Measurements from ENCODE around the gene GTF3C1.

Gene GTF3C1

GRCh38 chr16:27498031-27498825, 51.5 kb downstream of the GTF3C1 start:
- Histone ChIP-seq H3K27me3 (ENCODE audit: insufficient read depth, insufficient read length) (no peaks in the 10 kb centered on the region), H3K4me1 (ENCODE audit: insufficient read depth, insufficient read length) (no peaks in the 10 kb centered on the region), H3K9me3 (ENCODE audit: insufficient read depth, low read length) (no peaks in the 10 kb centered on the region), H3K4me3 (ENCODE audit: insufficient read length, low read depth) (no peak overlapping the region), H3K9ac (ENCODE audit: insufficient read length, low read depth) (no peak overlapping the region), H3K36me3 (ENCODE audit: insufficient read depth, insufficient read length, low read length) (peaks cover 95% of the 10 kb centered on the region)
- no peak for DNase-seq (ENCODE audit: low read depth, low spot score)
- TF ChIP-seq ZNF274 (IDR thresholded peaks at IDR 0.05; ENCODE audit: low read depth, low read length): no peak
- no peak for TF ChIP-seq SUZ12 (IDR thresholded peaks at IDR 0.05; ENCODE audit: extremely low read depth, insufficient read depth, insufficient read length)
- TF ChIP-seq YY1 (IDR thresholded peaks at IDR 0.05; ENCODE audit: insufficient read depth, insufficient read length): no peak

- H3K9me3 ChIP-seq (ENCODE audit: insufficient read depth, low read length): no peaks in the 10 kb centered on the region
- no peak for DNase-seq (ENCODE audit: low read depth, low spot score)
- peaks cover 96% of the 10 kb centered on the region for H3K36me3 ChIP-seq (ENCODE audit: insufficient read depth, insufficient read length, low read length)
- H3K4me1 ChIP-seq (ENCODE audit: insufficient read depth, insufficient read length): no peaks in the 10 kb centered on the region
- no peak overlapping the region for H3K9ac ChIP-seq (ENCODE audit: insufficient read length, low read depth)
- no peak overlapping the region for H3K4me3 ChIP-seq (ENCODE audit: insufficient read length, low read depth)
- H3K27me3 ChIP-seq (ENCODE audit: insufficient read depth, insufficient read length): no peaks in the 10 kb centered on the region
- no peak for TF ChIP-seq SUZ12 (IDR thresholded peaks at IDR 0.05; ENCODE audit: extremely low read depth, insufficient read depth, insufficient read length)
Observed at GRCh38 chr16:27495191-27495590, 54.5 kb downstream of the GTF3C1 start.

- Histone ChIP-seq H3K9me3 (ENCODE audit: insufficient read depth, low read length) (no peaks in the 10 kb centered on the region), H3K9ac (ENCODE audit: insufficient read length, low read depth) (no peak overlapping the region), H3K27me3 (ENCODE audit: insufficient read depth, insufficient read length) (no peaks in the 10 kb centered on the region), H3K4me3 (ENCODE audit: insufficient read length, low read depth) (no peak overlapping the region), H3K4me1 (ENCODE audit: insufficient read depth, insufficient read length) (no peaks in the 10 kb centered on the region), H3K36me3 (ENCODE audit: insufficient read depth, insufficient read length, low read length) (peaks cover 96% of the 10 kb centered on the region)
- DNase-seq (ENCODE audit: low read depth, low spot score): no peak
- TF ChIP-seq ZNF274 (IDR thresholded peaks at IDR 0.05; ENCODE audit: low read depth, low read length) (no peak), YY1 (IDR thresholded peaks at IDR 0.05; ENCODE audit: insufficient read depth, insufficient read length) (no peak), SUZ12 (IDR thresholded peaks at IDR 0.05; ENCODE audit: extremely low read depth, insufficient read depth, insufficient read length) (no peak)
Observed at GRCh38 chr16:27492588-27492979, 57.1 kb downstream of the GTF3C1 start.

GRCh38 chr16:27491894-27492587, 57.7 kb downstream of the GTF3C1 start:
- no peak overlapping the region for H3K9ac ChIP-seq (ENCODE audit: insufficient read length, low read depth)
- DNase-seq (ENCODE audit: low read depth, low spot score): no peak
- no peak overlapping the region for H3K4me3 ChIP-seq (ENCODE audit: insufficient read length, low read depth)
- no peaks in the 10 kb centered on the region for H3K27me3 ChIP-seq (ENCODE audit: insufficient read depth, insufficient read length)
- TF ChIP-seq YY1 (IDR thresholded peaks at IDR 0.05; ENCODE audit: insufficient read depth, insufficient read length) (no peak), SUZ12 (IDR thresholded peaks at IDR 0.05; ENCODE audit: extremely low read depth, insufficient read depth, insufficient read length) (no peak), ZNF274 (IDR thresholded peaks at IDR 0.05; ENCODE audit: low read depth, low read length) (no peak)
- peaks cover 96% of the 10 kb centered on the region for H3K36me3 ChIP-seq (ENCODE audit: insufficient read depth, insufficient read length, low read length)
- H3K4me1 ChIP-seq (ENCODE audit: insufficient read depth, insufficient read length): no peaks in the 10 kb centered on the region
- H3K9me3 ChIP-seq (ENCODE audit: insufficient read depth, low read length): no peaks in the 10 kb centered on the region

GRCh38 chr16:27489906-27490305, 59.8 kb downstream of the GTF3C1 start:
- no peaks in the 10 kb centered on the region for H3K27me3 ChIP-seq (ENCODE audit: insufficient read depth, insufficient read length)
- no peak for DNase-seq (ENCODE audit: low read depth, low spot score)
- no peak overlapping the region for H3K4me3 ChIP-seq (ENCODE audit: insufficient read length, low read depth)
- H3K9me3 ChIP-seq (ENCODE audit: insufficient read depth, low read length): no peaks in the 10 kb centered on the region
- H3K36me3 ChIP-seq (ENCODE audit: insufficient read depth, insufficient read length, low read length): peaks cover 96% of the 10 kb centered on the region
- H3K9ac ChIP-seq (ENCODE audit: insufficient read length, low read depth): no peak overlapping the region
- no peak for TF ChIP-seq YY1 (IDR thresholded peaks at IDR 0.05; ENCODE audit: insufficient read depth, insufficient read length)
- TF ChIP-seq ZNF274 (IDR thresholded peaks at IDR 0.05; ENCODE audit: low read depth, low read length): no peak
- TF ChIP-seq SUZ12 (IDR thresholded peaks at IDR 0.05; ENCODE audit: extremely low read depth, insufficient read depth, insufficient read length): no peak
- H3K4me1 ChIP-seq (ENCODE audit: insufficient read depth, insufficient read length): no peaks in the 10 kb centered on the region

GRCh38 chr16:27489421-27489820, 60.3 kb downstream of the GTF3C1 start:
- H3K9ac ChIP-seq (ENCODE audit: insufficient read length, low read depth): no peak overlapping the region
- no peak overlapping the region for H3K4me3 ChIP-seq (ENCODE audit: insufficient read length, low read depth)
- H3K27me3 ChIP-seq (ENCODE audit: insufficient read depth, insufficient read length): no peaks in the 10 kb centered on the region
- no peak for DNase-seq (ENCODE audit: low read depth, low spot score)
- no peak for TF ChIP-seq SUZ12 (IDR thresholded peaks at IDR 0.05; ENCODE audit: extremely low read depth, insufficient read depth, insufficient read length)
- TF ChIP-seq YY1 (IDR thresholded peaks at IDR 0.05; ENCODE audit: insufficient read depth, insufficient read length): no peak
- TF ChIP-seq ZNF274 (IDR thresholded peaks at IDR 0.05; ENCODE audit: low read depth, low read length): no peak
- H3K4me1 ChIP-seq (ENCODE audit: insufficient read depth, insufficient read length): no peaks in the 10 kb centered on the region
- peaks cover 96% of the 10 kb centered on the region for H3K36me3 ChIP-seq (ENCODE audit: insufficient read depth, insufficient read length, low read length)
- no peaks in the 10 kb centered on the region for H3K9me3 ChIP-seq (ENCODE audit: insufficient read depth, low read length)

- no peak for DNase-seq (ENCODE audit: low read depth, low spot score)
- H3K36me3 ChIP-seq (ENCODE audit: insufficient read depth, insufficient read length, low read length): peaks cover 99% of the 10 kb centered on the region
- no peak for TF ChIP-seq YY1 (IDR thresholded peaks at IDR 0.05; ENCODE audit: insufficient read depth, insufficient read length)
- TF ChIP-seq ZNF274 (IDR thresholded peaks at IDR 0.05; ENCODE audit: low read depth, low read length): no peak
- no peak for TF ChIP-seq SUZ12 (IDR thresholded peaks at IDR 0.05; ENCODE audit: extremely low read depth, insufficient read depth, insufficient read length)
- H3K4me1 ChIP-seq (ENCODE audit: insufficient read depth, insufficient read length): no peaks in the 10 kb centered on the region
- H3K9ac ChIP-seq (ENCODE audit: insufficient read length, low read depth): no peak overlapping the region
- H3K4me3 ChIP-seq (ENCODE audit: insufficient read length, low read depth): no peak overlapping the region
- H3K9me3 ChIP-seq (ENCODE audit: insufficient read depth, low read length): no peaks in the 10 kb centered on the region
- no peaks in the 10 kb centered on the region for H3K27me3 ChIP-seq (ENCODE audit: insufficient read depth, insufficient read length)
Observed at GRCh38 chr16:27486760-27487159, 63.0 kb downstream of the GTF3C1 start.

All from NT2/D1 (cell line).